Islet precursor cell (in vitro differentiated cells): ENCODE data around the gene KHDC4.
"Not testable (repeated sequence)": the region's sequence is repeated elsewhere in the genome, so short reads cannot be mapped to it uniquely, and the experiment has no call there.

ENCODE experiments used
- DNase-seq: peaks from one replicate; pipeline ENCODE4 v3.0.0-alpha.2; 2018

The KHDC4 gene

GRCh38 chr1:155897746-155898145, 36.5 kb downstream of the KHDC4 start:
- DNase-seq, result no peak

- not testable (repeated sequence) for DNase-seq
These were observed 37.7 kb downstream of the KHDC4 start for GRCh38 chr1:155896476-155896875.

- DNase-seq, result not testable (repeated sequence)
These were observed 38.6 kb downstream of the KHDC4 start for GRCh38 chr1:155895617-155896016.

- no peak for DNase-seq
These were observed 40.6 kb downstream of the KHDC4 start for GRCh38 chr1:155893389-155894142.

GRCh38 chr1:155892796-155893195, 41.4 kb downstream of the KHDC4 start:
- DNase-seq, result no peak

GRCh38 chr1:155890251-155890650, 44.0 kb downstream of the KHDC4 start:
- no peak for DNase-seq

- no peak for DNase-seq
These were observed 44.6 kb downstream of the KHDC4 start for GRCh38 chr1:155889566-155889965.

- no peak for DNase-seq
These were observed 45.7 kb downstream of the KHDC4 start for GRCh38 chr1:155888481-155888880.

- DNase-seq, result no peak
These were observed 49.2 kb downstream of the KHDC4 start for GRCh38 chr1:155884982-155885381.

- DNase-seq, result no peak
These were observed 49.9 kb downstream of the KHDC4 start for GRCh38 chr1:155884031-155884960.

- no peak for DNase-seq
These were observed 51.4 kb downstream of the KHDC4 start for GRCh38 chr1:155882766-155883165.

- no peak for DNase-seq
These were observed 52.0 kb downstream of the KHDC4 start for GRCh38 chr1:155882235-155882634.

- DNase-seq, result no peak
These were observed 53.3 kb downstream of the KHDC4 start for GRCh38 chr1:155880950-155881349.

- DNase-seq, result no peak
These were observed 54.0 kb downstream of the KHDC4 start for GRCh38 chr1:155880251-155880650.

- DNase-seq, result no peak
These were observed 56.3 kb downstream of the KHDC4 start for GRCh38 chr1:155877945-155878344.

GRCh38 chr1:155873860-155874259, 60.4 kb downstream of the KHDC4 start:
- DNase-seq, result no peak

GRCh38 chr1:155872527-155872926, 61.7 kb downstream of the KHDC4 start:
- DNase-seq, result no peak

- no peak for DNase-seq
These were observed 62.8 kb downstream of the KHDC4 start for GRCh38 chr1:155871390-155871789.

- no peak for DNase-seq
These were observed 66.4 kb downstream of the KHDC4 start for GRCh38 chr1:155867766-155868165.

GRCh38 chr1:155864393-155864792, 69.8 kb downstream of the KHDC4 start:
- DNase-seq, result no peak
